CD8-positive, alpha-beta memory T cell (primary cell): ENCODE measurements around the gene UCK1. TPM values are rescaled to one million over a fixed set of nuclear protein-coding genes. Genes with fewer than 3 reads are reported as not detected.
A peak's percentile ranks its signal among the peaks of the same experiment; 100 is the strongest.

ENCODE experiments used
- CTCF ChIA-PET: fragments of 350-600 bp; sonication (Branson Sonifier 250); formaldehyde crosslinking; loops from one replicate; lab custom pipeline; 2021; ENCODE audit warnings: antibody characterized with exemption; lab: Charles Lee
- POLR2A ChIA-PET: fragments of 350-600 bp; sonication (Branson Sonifier 250); formaldehyde crosslinking; loops from one replicate; lab custom pipeline; 2021; ENCODE audit warnings: antibody characterized with exemption; lab: Charles Lee
- DNase-seq, 5 donors: peaks; one replicate each; pipeline versions ENCODE4 v3.0.0 to v3.0.0-alpha.2; 2020 to 2022; ENCODE audit warnings: mixed read lengths in 1 of 5
- H3K27ac ChIP-seq: one replicate; pipeline ENCODE4 v1.7.0; 2013; ENCODE audit warnings: low read depth, mild to moderate bottlenecking, low read length, moderate library complexity
- H3K27me3 ChIP-seq: 2 replicates; pipeline ENCODE4 v1.7.0; 2013; ENCODE audit warnings: low read length, mild to moderate bottlenecking; ENCODE audit not compliant: insufficient read depth, poor library complexity, severe bottlenecking
- H3K36me3 ChIP-seq: 2 replicates; pipeline ENCODE4 v1.7.0; 2013; ENCODE audit warnings: mild to moderate bottlenecking, low read length, moderate library complexity; ENCODE audit not compliant: insufficient read depth
- H3K4me1 ChIP-seq: 2 replicates; pipeline ENCODE4 v1.7.0; 2013; ENCODE audit warnings: mild to moderate bottlenecking, low read length, moderate library complexity; ENCODE audit not compliant: insufficient read depth
- H3K4me3 ChIP-seq: 2 replicates; pipeline ENCODE4 v1.7.0; 2013; ENCODE audit warnings: mild to moderate bottlenecking, low read length
- H3K9me3 ChIP-seq: 2 replicates; pipeline ENCODE4 v1.7.0; 2013; ENCODE audit warnings: mild to moderate bottlenecking, low read length
- H3K27ac Mint-ChIP-seq, 8 donors: one replicate each; pipeline ENCODE4 v1.8.0; 2020 to 2021; ENCODE audit warnings: mixed read lengths in 8 of 8, mild to moderate bottlenecking in 6 of 8, inconsistent platforms in 3 of 8, moderate library complexity in 3 of 8
- H3K27me3 Mint-ChIP-seq, 2 donors: one replicate each; pipeline ENCODE4 v1.8.0; 2020 to 2021; ENCODE audit warnings: mixed read lengths in 2 of 2, mild to moderate bottlenecking in 1 of 2, moderate library complexity in 1 of 2
- H3K36me3 Mint-ChIP-seq, 3 donors: one replicate each; pipeline ENCODE4 v1.8.0; 2020 to 2021; ENCODE audit warnings: mixed read lengths in 3 of 3, inconsistent platforms in 1 of 3, mild to moderate bottlenecking in 1 of 3
- H3K4me1 Mint-ChIP-seq, 3 donors: one replicate each; pipeline ENCODE4 v1.8.0; 2020 to 2021; ENCODE audit warnings: mixed read lengths in 3 of 3, inconsistent platforms in 1 of 3, mild to moderate bottlenecking in 1 of 3
- H3K4me3 Mint-ChIP-seq, 7 donors: one replicate each; pipeline ENCODE4 v1.8.0; 2020 to 2021; ENCODE audit warnings: mixed read lengths in 7 of 7, mild to moderate bottlenecking in 6 of 7, moderate library complexity in 4 of 7, inconsistent platforms in 2 of 7
- H3K9me3 Mint-ChIP-seq, 5 donors: one replicate each; pipeline ENCODE4 v1.8.0; 2020 to 2022; ENCODE audit warnings: mixed read lengths in 5 of 5, mild to moderate bottlenecking in 3 of 5, moderate library complexity in 2 of 5, inconsistent platforms in 1 of 5
- polyA plus RNA-seq: library from polyadenylated mRNA; unstranded; fragments of 300-500 nt; fragmentation: Illumina TruSeq; gene quantifications from one replicate; pipeline ENCODE4 v1.2.3, GENCODE V29; 2021
- total RNA-seq, 2 experiments: library from RNA; stranded (reverse); gene quantifications; one replicate each; pipeline ENCODE4 v1.2.3, GENCODE V29; 2021

The UCK1 gene
- total and polyA plus RNA-seq, 3 experiments from 2014 or later: 22.2 to 34.4 (median 23.1) TPM

- Mint-ChIP-seq H3K27ac (peak overlapping the region in 4 of 8 donors; percentile 23 to 81 (median 61)), H3K4me3 (peak overlapping the region in 1 of 7 donors; percentile 8)
- CTCF ChIA-PET: no interaction called here
These were observed 34.1 kb downstream of the UCK1 start for GRCh38 chr9:131496844-131497405.

GRCh38 chr9:131495785-131496184 lies 35.3 kb downstream of the UCK1 start:
- CTCF ChIA-PET: no interaction called here

More at GRCh38 chr9:131496844-131497405, 34.1 kb downstream of the UCK1 start:
- no peaks in the 10 kb centered on the region for H3K9me3 ChIP-seq
- Mint-ChIP-seq H3K36me3 (peaks cover 3 to 78% (median 13%) of the 10 kb centered on the region in 3 donors), H3K4me1 (peaks cover 31 to 49% (median 43%) of the 10 kb centered on the region in 3 donors), H3K9me3 (no peaks in the 10 kb centered on the region), H3K27me3 (peaks cover 0 to 5% of the 10 kb centered on the region in 2 donors)
- H3K27me3 ChIP-seq: no peaks in the 10 kb centered on the region
- POLR2A ChIA-PET: no interaction called here
- peaks cover 38% of the 10 kb centered on the region for H3K4me1 ChIP-seq
- no peak for DNase-seq
- no peak overlapping the region for H3K27ac ChIP-seq
- H3K4me3 ChIP-seq: no peak overlapping the region
- peaks cover 59% of the 10 kb centered on the region for H3K36me3 ChIP-seq

GRCh38 chr9:131494296-131494870 lies 36.7 kb downstream of the UCK1 start:
- Mint-ChIP-seq H3K4me3 (peak overlapping the region in 1 of 7 donors; percentile 36), H3K27me3 (peaks cover 0 to 4% of the 10 kb centered on the region in 2 donors), H3K9me3 (no peaks in the 10 kb centered on the region), H3K4me1 (peaks cover 8 to 26% (median 17%) of the 10 kb centered on the region in 3 donors), H3K36me3 (peaks cover 12 to 96% (median 26%) of the 10 kb centered on the region in 3 donors), H3K27ac (peak overlapping the region in 2 of 8 donors; percentile 50 to 66)
- H3K9me3 ChIP-seq: no peaks in the 10 kb centered on the region
- POLR2A ChIA-PET: no interaction called here
- DNase-seq: no peak
- CTCF ChIA-PET: no interaction called here
- peaks cover 14% of the 10 kb centered on the region for H3K4me1 ChIP-seq
- no peak overlapping the region for H3K4me3 ChIP-seq
- peaks cover 80% of the 10 kb centered on the region for H3K36me3 ChIP-seq
- no peaks in the 10 kb centered on the region for H3K27me3 ChIP-seq
- H3K27ac ChIP-seq: no peak overlapping the region

More at GRCh38 chr9:131495785-131496184, 35.3 kb downstream of the UCK1 start:
- Mint-ChIP-seq H3K4me3 (peak overlapping the region in 1 of 7 donors; percentile 6), H3K9me3 (no peaks in the 10 kb centered on the region), H3K27me3 (peaks cover 0 to 5% of the 10 kb centered on the region in 2 donors), H3K27ac (peak overlapping the region in 3 of 8 donors; percentile 19 to 68 (median 63)), H3K4me1 (peaks cover 22 to 37% (median 31%) of the 10 kb centered on the region in 3 donors), H3K36me3 (peaks cover 3 to 86% (median 19%) of the 10 kb centered on the region in 3 donors)
- H3K9me3 ChIP-seq: no peaks in the 10 kb centered on the region
- H3K27me3 ChIP-seq: no peaks in the 10 kb centered on the region
- peaks cover 70% of the 10 kb centered on the region for H3K36me3 ChIP-seq
- no peak for DNase-seq
- no peak overlapping the region for H3K4me3 ChIP-seq
- H3K4me1 ChIP-seq: peaks cover 27% of the 10 kb centered on the region
- no peak overlapping the region for H3K27ac ChIP-seq
- POLR2A ChIA-PET: no interaction called here

- Histone ChIP-seq H3K9me3 (no peaks in the 10 kb centered on the region), H3K27me3 (no peaks in the 10 kb centered on the region), H3K4me1 (no peaks in the 10 kb centered on the region), H3K4me3 (no peak overlapping the region), H3K36me3 (peaks cover 79% of the 10 kb centered on the region), H3K27ac (no peak overlapping the region)
- DNase-seq: no peak
- H3K36me3 Mint-ChIP-seq: peaks cover 12 to 98% (median 28%) of the 10 kb centered on the region in 3 donors
- no peak overlapping the region for H3K4me3 Mint-ChIP-seq
- POLR2A ChIA-PET: no interaction called here
- peaks cover 0 to 4% of the 10 kb centered on the region in 2 donors for H3K27me3 Mint-ChIP-seq
- peak overlapping the region in 5 of 8 donors; percentile 2 to 86 (median 50) for H3K27ac Mint-ChIP-seq
- H3K4me1 Mint-ChIP-seq: peaks cover 0 to 6% (median 0%) of the 10 kb centered on the region in 3 donors
- H3K9me3 Mint-ChIP-seq: no peaks in the 10 kb centered on the region
- CTCF ChIA-PET: interaction anchor here (1.3 to 2.6 kb wide), 2 partner anchors 7 to 142 kb away, joined by 3 to 8 read pairs; no protein-coding TSS in a partner anchor
These were observed 39.0 kb downstream of the UCK1 start for GRCh38 chr9:131492070-131492469.

GRCh38 chr9:131491001-131491710 lies 39.9 kb downstream of the UCK1 start:
- Mint-ChIP-seq H3K27ac (peak overlapping the region in 4 of 8 donors; percentile 12 to 82 (median 60)), H3K4me1 (peaks cover 0 to 5% (median 0%) of the 10 kb centered on the region in 3 donors), H3K4me3 (no peak overlapping the region), H3K36me3 (peaks cover 12 to 99% (median 27%) of the 10 kb centered on the region in 3 donors), H3K27me3 (peaks cover 0 to 4% of the 10 kb centered on the region in 2 donors), H3K9me3 (no peaks in the 10 kb centered on the region)
- ChIA-PET CTCF (interaction anchor here (0.9 to 2.6 kb wide), 3 partner anchors 8 to 141 kb away, joined by 3 to 8 read pairs (median 4); no protein-coding TSS in a partner anchor), POLR2A (no interaction called here)
- Histone ChIP-seq H3K27ac (no peak overlapping the region), H3K4me3 (no peak overlapping the region), H3K9me3 (no peaks in the 10 kb centered on the region), H3K27me3 (no peaks in the 10 kb centered on the region), H3K4me1 (no peaks in the 10 kb centered on the region), H3K36me3 (peaks cover 80% of the 10 kb centered on the region)
- no peak for DNase-seq

- H3K27ac ChIP-seq: no peak overlapping the region
- H3K27ac Mint-ChIP-seq: peak overlapping the region in 6 of 8 donors; percentile 12 to 82 (median 58)
- no peaks in the 10 kb centered on the region for H3K4me1 ChIP-seq
- H3K27me3 ChIP-seq: no peaks in the 10 kb centered on the region
- POLR2A ChIA-PET: no interaction called here
- H3K36me3 Mint-ChIP-seq: peaks cover 12 to 99% (median 27%) of the 10 kb centered on the region in 3 donors
- peaks cover 0 to 5% (median 0%) of the 10 kb centered on the region in 3 donors for H3K4me1 Mint-ChIP-seq
- CTCF ChIA-PET: interaction anchor here (2.6 kb wide), 1 partner anchor 9 kb away, joined by 8 read pairs; no protein-coding TSS in a partner anchor
- H3K9me3 ChIP-seq: no peaks in the 10 kb centered on the region
- H3K4me3 Mint-ChIP-seq: no peak overlapping the region
- no peak overlapping the region for H3K4me3 ChIP-seq
- H3K36me3 ChIP-seq: peaks cover 86% of the 10 kb centered on the region
- H3K9me3 Mint-ChIP-seq: no peaks in the 10 kb centered on the region
- DNase-seq: no peak
- H3K27me3 Mint-ChIP-seq: peaks cover 0 to 4% of the 10 kb centered on the region in 2 donors
These were observed 40.5 kb downstream of the UCK1 start for GRCh38 chr9:131490514-131490913.

GRCh38 chr9:131487621-131488031 lies 43.4 kb downstream of the UCK1 start:
- H3K4me1 Mint-ChIP-seq: peaks cover 0 to 5% (median 0%) of the 10 kb centered on the region in 3 donors
- H3K4me1 ChIP-seq: no peaks in the 10 kb centered on the region
- DNase-seq: no peak
- no peaks in the 10 kb centered on the region for H3K9me3 ChIP-seq
- peaks cover 89% of the 10 kb centered on the region for H3K36me3 ChIP-seq
- H3K27ac ChIP-seq: no peak overlapping the region
- POLR2A ChIA-PET: interaction anchor here (0.5 kb wide), 1 partner anchor 44 kb away, joined by 3 read pairs; the partner anchor contains the start of gene UCK1
- no peaks in the 10 kb centered on the region for H3K27me3 ChIP-seq
- peaks cover 0 to 1% of the 10 kb centered on the region in 2 donors for H3K27me3 Mint-ChIP-seq
- H3K4me3 Mint-ChIP-seq: no peak overlapping the region
- H3K27ac Mint-ChIP-seq: peak overlapping the region in 1 of 8 donors; percentile 58
- H3K36me3 Mint-ChIP-seq: peaks cover 9 to 99% (median 15%) of the 10 kb centered on the region in 3 donors
- no peaks in the 10 kb centered on the region for H3K9me3 Mint-ChIP-seq
- no peak overlapping the region for H3K4me3 ChIP-seq
- CTCF ChIA-PET: no interaction called here
